K562 (cell line): ENCODE results near the gene SRC. TPM values are rescaled to one million over a fixed set of nuclear protein-coding genes. Genes with fewer than 3 reads are reported as not detected.

Experiments
- BRD9 ChIP-seq: fragments of 450-650 bp; IDR thresholded peaks from 2 replicates; pipeline ENCODE4 v1.6.1; 2018; ENCODE audit warnings: low read depth; ENCODE audit not compliant: partially characterized antibody
- ELF4 ChIP-seq: fragments of 450-650 bp; formaldehyde crosslinking; IDR thresholded peaks from 2 replicates; pipeline ENCODE4 v1.4.0; 2022; ENCODE audit warnings: missing genetic modification characterization
- FOXA1 ChIP-seq: fragments of 450-650 bp; IDR thresholded peaks from 2 replicates; pipeline ENCODE4 v1.6.1; 2016; ENCODE audit warnings: mild to moderate bottlenecking, borderline replicate concordance
- FOXK1 ChIP-seq: sonication (generic); formaldehyde crosslinking; IDR thresholded peaks from 2 replicates; pipeline ENCODE4 v1.8.0; 2022; ENCODE audit warnings: missing genetic modification reagents, mild to moderate bottlenecking, borderline replicate concordance
- HCFC1 ChIP-seq: IDR thresholded peaks from 2 replicates; pipeline ENCODE4 v1.6.1; 2012; ENCODE audit warnings: low read depth, low read length, improper control_type of control experiment
- MEIS2 ChIP-seq: fragments of 450-650 bp; IDR thresholded peaks from 2 replicates; pipeline ENCODE4 v1.6.1; 2014; ENCODE audit warnings: mild to moderate bottlenecking; ENCODE audit not compliant: partially characterized antibody
- MXI1 ChIP-seq: IDR thresholded peaks from 2 replicates; pipeline ENCODE4 v1.6.1; 2011; ENCODE audit warnings: low read depth, mild to moderate bottlenecking, improper control_type of control experiment, low read length
- POU5F1 ChIP-seq: fragments of 150-350 bp; IDR thresholded peaks from 2 replicates; pipeline ENCODE4 v1.6.1; 2014; ENCODE audit warnings: borderline replicate concordance, low read length, low read depth, mild to moderate bottlenecking; ENCODE audit not compliant: partially characterized antibody
- PYGO2 ChIP-seq: fragments of 450-650 bp; IDR thresholded peaks from 2 replicates; pipeline ENCODE4 v1.6.1; 2016; ENCODE audit warnings: mild to moderate bottlenecking, missing genetic modification characterization, moderate library complexity, missing compliant biosample characterization
- RBM14 ChIP-seq: fragments of 200-400 bp; formaldehyde crosslinking; IDR thresholded peaks from 2 replicates; pipeline ENCODE4 v1.6.1; 2018; ENCODE audit warnings: low read depth, mild to moderate bottlenecking, low read length, moderate library complexity, borderline replicate concordance; ENCODE audit not compliant: insufficient read depth
- RNF2 ChIP-seq: sonication (generic); IDR thresholded peaks from 2 replicates; pipeline ENCODE4 v1.6.1; 2016
- XRCC4 ChIP-seq: IDR thresholded peaks from one replicate; pipeline ENCODE4 v1.6.1; 2011; ENCODE audit not compliant: insufficient read depth, insufficient read length; ENCODE audit errors: extremely low read depth
- ZBTB11 ChIP-seq, 3 experiments: fragments of 200-800 bp in 1 of 3; fragments of 250-450 bp in 1 of 3; fragments of 450-650 bp in 1 of 3; sonication (Bioruptor Pico) in 1 of 3; sonication (Bioruptor generic) in 1 of 3; formaldehyde crosslinking in 1 of 3; IDR thresholded peaks; 2 replicates each; pipeline versions ENCODE4 v1.6.1 to v1.8.0; 2016 to 2022; ENCODE audit warnings: mild to moderate bottlenecking in 2 of 3, missing genetic modification characterization in 2 of 3, missing compliant biosample characterization in 1 of 3, moderate library complexity in 1 of 3
- ZFP36 ChIP-seq: fragments of 150-350 bp; IDR thresholded peaks from 2 replicates; pipeline ENCODE4 v1.6.1; 2018; ENCODE audit warnings: low read length, low read depth; ENCODE audit not compliant: partially characterized antibody
- ZNF280B ChIP-seq: fragments of 250-450 bp; sonication (Bioruptor Pico); IDR thresholded peaks from 2 replicates; pipeline ENCODE4 v1.5.1; 2021; ENCODE audit warnings: mild to moderate bottlenecking
- ZNF311 ChIP-seq: fragments of 250-450 bp; sonication (Bioruptor Pico); IDR thresholded peaks from 2 replicates; pipeline ENCODE4 v1.4.0; 2020; ENCODE audit warnings: mild to moderate bottlenecking, moderate library complexity
- ZNF561 ChIP-seq: fragments of 450-650 bp; formaldehyde crosslinking; conservative IDR thresholded peaks from 2 replicates; pipeline ENCODE4 v1.4.0; 2020; ENCODE audit warnings: mild to moderate bottlenecking, moderate library complexity
- polyA plus RNA-seq, 8 experiments: library from polyadenylated mRNA; depleted of rRNA in 4 of 8; stranded (reverse) in 5 of 8; unstranded in 3 of 8; fragments of >200 nt; fragmentation: Nextera tagmentation in 2 of 8; fragmentation: Illumina TruSeq in 1 of 8; extraction: Ambion mirVana in 2 of 8; extraction: Trizol in 1 of 8; gene quantifications; 2 replicates each; pipeline versions ENCODE4 v1.2.1 to v1.2.3, GENCODE V29; 2011 to 2014; ENCODE audit warnings: inconsistent platforms in 1 of 8, missing spikeins in 1 of 8
- total RNA-seq, 7 experiments: library from RNA; depleted of rRNA in 6 of 7; stranded (reverse); fragments of >200 nt in 6 of 7; fragmentation: Illumina TruSeq in 2 of 7; extraction: Trizol in 2 of 7; gene quantifications; 2 replicates each; pipeline versions ENCODE4 v1.2.1 to v1.2.3, GENCODE V29; 2011 to 2021; ENCODE audit warnings: low replicate concordance in 1 of 7
- TF ChIP-seq, protein P1 (sequence below): fragments of 450-650 bp; IDR thresholded peaks from 2 replicates; pipeline ENCODE4 v1.6.1; 2017; ENCODE audit warnings: antibody characterized with exemption, mild to moderate bottlenecking

SRC gene
- total and polyA plus RNA-seq, 9 of the 15 experiments (the other 6 are each of a cell fraction or from before 2014, with no cell fraction given): 0.06 to 8.5 (median 3.1) TPM

- peak in 1 of 3 experiments; percentile 71; a peak in 1 of 6 replicates for TF ChIP-seq ZBTB11 (CRISPR knock-in tag; IDR thresholded peaks at IDR 0.05)
- TF ChIP-seq MXI1: no peak
- peak; percentile 80 for TF ChIP-seq RNF2
- TF ChIP-seq MEIS2: no peak
- TF ChIP-seq POU5F1: no peak
- TF ChIP-seq FOXK1: no peak
- no peak for TF ChIP-seq RBM14
- TF ChIP-seq ZNF561: no peak
- no peak; the same call in 1 of the 2 replicates for TF ChIP-seq PYGO2 (tag)
- TF ChIP-seq ELF4 (CRISPR knock-in tag): peak; percentile 82; the same call in 1 of the 2 replicates
- TF ChIP-seq ZFP36: peak; percentile 4
- no peak for TF ChIP-seq ZNF280B (CRISPR knock-in tag)
- TF ChIP-seq, protein P1, sequence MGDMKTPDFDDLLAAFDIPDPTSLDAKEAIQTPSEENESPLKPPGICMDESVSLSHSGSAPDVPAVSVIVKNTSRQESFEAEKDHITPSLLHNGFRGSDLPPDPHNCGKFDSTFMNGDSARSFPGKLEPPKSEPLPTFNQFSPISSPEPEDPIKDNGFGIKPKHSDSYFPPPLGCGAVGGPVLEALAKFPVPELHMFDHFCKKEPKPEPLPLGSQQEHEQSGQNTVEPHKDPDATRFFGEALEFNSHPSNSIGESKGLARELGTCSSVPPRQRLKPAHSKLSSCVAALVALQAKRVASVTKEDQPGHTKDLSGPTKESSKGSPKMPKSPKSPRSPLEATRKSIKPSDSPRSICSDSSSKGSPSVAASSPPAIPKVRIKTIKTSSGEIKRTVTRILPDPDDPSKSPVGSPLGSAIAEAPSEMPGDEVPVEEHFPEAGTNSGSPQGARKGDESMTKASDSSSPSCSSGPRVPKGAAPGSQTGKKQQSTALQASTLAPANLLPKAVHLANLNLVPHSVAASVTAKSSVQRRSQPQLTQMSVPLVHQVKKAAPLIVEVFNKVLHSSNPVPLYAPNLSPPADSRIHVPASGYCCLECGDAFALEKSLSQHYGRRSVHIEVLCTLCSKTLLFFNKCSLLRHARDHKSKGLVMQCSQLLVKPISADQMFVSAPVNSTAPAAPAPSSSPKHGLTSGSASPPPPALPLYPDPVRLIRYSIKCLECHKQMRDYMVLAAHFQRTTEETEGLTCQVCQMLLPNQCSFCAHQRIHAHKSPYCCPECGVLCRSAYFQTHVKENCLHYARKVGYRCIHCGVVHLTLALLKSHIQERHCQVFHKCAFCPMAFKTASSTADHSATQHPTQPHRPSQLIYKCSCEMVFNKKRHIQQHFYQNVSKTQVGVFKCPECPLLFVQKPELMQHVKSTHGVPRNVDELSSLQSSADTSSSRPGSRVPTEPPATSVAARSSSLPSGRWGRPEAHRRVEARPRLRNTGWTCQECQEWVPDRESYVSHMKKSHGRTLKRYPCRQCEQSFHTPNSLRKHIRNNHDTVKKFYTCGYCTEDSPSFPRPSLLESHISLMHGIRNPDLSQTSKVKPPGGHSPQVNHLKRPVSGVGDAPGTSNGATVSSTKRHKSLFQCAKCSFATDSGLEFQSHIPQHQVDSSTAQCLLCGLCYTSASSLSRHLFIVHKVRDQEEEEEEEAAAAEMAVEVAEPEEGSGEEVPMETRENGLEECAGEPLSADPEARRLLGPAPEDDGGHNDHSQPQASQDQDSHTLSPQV: peak; percentile 97
- TF ChIP-seq ZNF311: 0 out of 2 replicates have a peak, but pooled peaks have one; percentile 55
- peak; percentile 90 for TF ChIP-seq BRD9
- TF ChIP-seq FOXA1: no peak
- TF ChIP-seq HCFC1: peak; percentile 34
- no peak for TF ChIP-seq XRCC4
Observed at GRCh38 chr20:37378785-37379598, 33.1 kb downstream of the SRC start (continued).
